HepG2 (cell line): ENCODE measurements around the gene TTLL6.

Experiments used
- CEBPZ ChIP-seq: IDR thresholded peaks from 2 replicates; pipeline ENCODE4 v1.6.1; 2012; ENCODE audit warnings: low read length, improper control_type of control experiment
- CHD2 ChIP-seq: IDR thresholded peaks from 2 replicates; pipeline ENCODE4 v1.6.1; 2011; ENCODE audit warnings: low read depth, low read length, improper control_type of control experiment
- CTCF ChIP-seq: sonication (generic); formaldehyde crosslinking; IDR thresholded peaks from 2 replicates; pipeline ENCODE4 v1.5.0; 2020; ENCODE audit warnings: mild to moderate bottlenecking, missing genetic modification reagents, moderate library complexity
- ELF1 ChIP-seq: sonication (generic); formaldehyde crosslinking; IDR thresholded peaks from 2 replicates; pipeline ENCODE4 v1.4.0; 2020; ENCODE audit warnings: missing genetic modification reagents
- EZH2 ChIP-seq: conservative IDR thresholded peaks from 2 replicates; pipeline ENCODE4 v1.6.1; 2012; ENCODE audit warnings: mild to moderate bottlenecking, low read depth, low read length, moderate library complexity
- FOXJ3 ChIP-seq: sonication (generic); formaldehyde crosslinking; IDR thresholded peaks from 2 replicates; pipeline ENCODE4 v1.4.0; 2020; ENCODE audit warnings: missing genetic modification reagents, mild to moderate bottlenecking, borderline replicate concordance
- MXD1 ChIP-seq: sonication (generic); formaldehyde crosslinking; IDR thresholded peaks from 2 replicates; pipeline ENCODE4 v1.4.0; 2020; ENCODE audit warnings: mild to moderate bottlenecking, missing genetic modification reagents
- POLR2A ChIP-seq, 2 experiments: IDR thresholded peaks; 2 replicates each; pipeline ENCODE4 v1.6.1; 2011; ENCODE audit warnings: low read depth in 2 of 2, low read length in 2 of 2, mild to moderate bottlenecking in 1 of 2, moderate library complexity in 1 of 2; ENCODE audit not compliant: insufficient read depth in 1 of 2
- POLR2AphosphoS5 ChIP-seq: IDR thresholded peaks from 2 replicates; pipeline ENCODE4 v1.6.1; 2012; ENCODE audit warnings: low read depth, low read length
- SAFB2 ChIP-seq: sonication (generic); formaldehyde crosslinking; IDR thresholded peaks from 2 replicates; pipeline ENCODE4 v1.5.1; 2020; ENCODE audit warnings: missing genetic modification reagents, low read depth, mild to moderate bottlenecking, borderline replicate concordance
- TCF7L2 ChIP-seq: IDR thresholded peaks from 2 replicates; pipeline ENCODE4 v1.6.1; 2011; ENCODE audit warnings: mild to moderate bottlenecking, low read depth, low read length, moderate library complexity
- ZNF17 ChIP-seq: sonication (generic); formaldehyde crosslinking; IDR thresholded peaks from 2 replicates; pipeline ENCODE4 v1.5.0; 2020; ENCODE audit warnings: mild to moderate bottlenecking, missing genetic modification reagents
- ZNF296 ChIP-seq: sonication (generic); formaldehyde crosslinking; conservative IDR thresholded peaks from 2 replicates; pipeline ENCODE4 v1.5.0; 2020; ENCODE audit warnings: mild to moderate bottlenecking, missing genetic modification reagents

- TF ChIP-seq CEBPZ (no peak), ELF1 (no peak), MXD1 (no peak), CTCF (CRISPR knock-in tag) (no peak), CHD2 (no peak), ZNF296 (CRISPR knock-in tag) (no peak), POLR2AphosphoS5 (no peak), SAFB2 (no peak), POLR2A (IDR thresholded peaks at IDR 0.05; ENCODE audit: insufficient read depth in 1 of 2, low read depth in 2 of 2, low read length in 2 of 2) (no peak), FOXJ3 (no peak), ZNF17 (CRISPR knock-in tag) (no peak), TCF7L2 (no peak), EZH2 (no peak)
These were observed 43.8 kb downstream of the TTLL6 start for GRCh38 chr17:48773245-48773644.
